Keratinocyte (primary cell): ENCODE results near the gene CXCL16.

Experiments
- CTCF ChIP-seq, 3 experiments: IDR thresholded peaks in 1 of 3; conservative IDR thresholded peaks in 1 of 3; optimal IDR thresholded peaks in 1 of 3; 2 replicates in 2 of 3; 3 replicates in 1 of 3; pipeline versions ENCODE3 to v1.5.1; 2011; ENCODE audit warnings: low read length in 3 of 3, mild to moderate bottlenecking in 3 of 3, moderate library complexity in 2 of 3, control low read depth in 1 of 3, inconsistent platforms in 1 of 3; ENCODE audit not compliant: insufficient read depth in 2 of 3; ENCODE audit errors: extremely low read depth in 1 of 3
- EZH2 ChIP-seq: IDR thresholded peaks from one replicate; pipeline ENCODE4 v1.6.1; 2012; ENCODE audit warnings: inconsistent platforms, mild to moderate bottlenecking, low read length, moderate library complexity

DNA sequence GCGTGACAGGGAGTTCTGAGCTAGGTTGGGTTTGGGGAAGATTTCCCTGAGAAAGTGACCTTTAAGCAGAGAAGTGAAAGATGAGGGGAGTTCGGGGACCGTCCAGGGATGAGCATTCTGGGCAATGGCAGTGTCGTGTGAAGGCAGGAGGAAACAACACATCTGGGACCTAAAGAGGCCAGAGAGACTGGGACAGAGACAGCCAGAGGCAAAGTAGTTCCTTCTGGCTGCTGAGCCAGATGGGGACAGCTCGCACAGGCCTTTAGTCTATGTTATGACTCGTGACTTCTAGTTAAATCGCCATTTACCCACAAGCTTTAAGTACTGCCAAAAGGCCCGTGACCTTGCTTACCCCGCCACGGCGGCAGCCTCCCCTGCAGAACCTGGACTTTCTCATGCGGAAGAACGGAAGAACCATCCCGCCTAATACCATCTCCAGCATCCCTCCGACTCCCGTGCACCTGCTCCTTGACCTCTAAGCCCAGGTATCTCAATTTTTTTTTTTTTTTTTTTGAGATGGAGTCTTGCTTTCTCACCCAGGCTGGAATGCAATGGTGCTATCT is 17.0 kb downstream of the CXCL16 start:
- TF ChIP-seq CTCF (optimal IDR thresholded peaks at IDR 0.05 in 1 of 3, IDR thresholded peaks at IDR 0.05 in 1 of 3, conservative IDR thresholded peaks at IDR 0.05 in 1 of 3; ENCODE audit: extremely low read depth in 1 of 3, insufficient read depth in 2 of 3, low read length in 3 of 3): no peak
- no peak for TF ChIP-seq EZH2
